LoVo (cell line): ENCODE data around the gene HLA-E.

Experiments used
- DNase-seq: peaks from one replicate; pipeline ENCODE4 v3.0.0-alpha.2; 2016; ENCODE audit warnings: low spot score

The HLA-E gene

DNA sequence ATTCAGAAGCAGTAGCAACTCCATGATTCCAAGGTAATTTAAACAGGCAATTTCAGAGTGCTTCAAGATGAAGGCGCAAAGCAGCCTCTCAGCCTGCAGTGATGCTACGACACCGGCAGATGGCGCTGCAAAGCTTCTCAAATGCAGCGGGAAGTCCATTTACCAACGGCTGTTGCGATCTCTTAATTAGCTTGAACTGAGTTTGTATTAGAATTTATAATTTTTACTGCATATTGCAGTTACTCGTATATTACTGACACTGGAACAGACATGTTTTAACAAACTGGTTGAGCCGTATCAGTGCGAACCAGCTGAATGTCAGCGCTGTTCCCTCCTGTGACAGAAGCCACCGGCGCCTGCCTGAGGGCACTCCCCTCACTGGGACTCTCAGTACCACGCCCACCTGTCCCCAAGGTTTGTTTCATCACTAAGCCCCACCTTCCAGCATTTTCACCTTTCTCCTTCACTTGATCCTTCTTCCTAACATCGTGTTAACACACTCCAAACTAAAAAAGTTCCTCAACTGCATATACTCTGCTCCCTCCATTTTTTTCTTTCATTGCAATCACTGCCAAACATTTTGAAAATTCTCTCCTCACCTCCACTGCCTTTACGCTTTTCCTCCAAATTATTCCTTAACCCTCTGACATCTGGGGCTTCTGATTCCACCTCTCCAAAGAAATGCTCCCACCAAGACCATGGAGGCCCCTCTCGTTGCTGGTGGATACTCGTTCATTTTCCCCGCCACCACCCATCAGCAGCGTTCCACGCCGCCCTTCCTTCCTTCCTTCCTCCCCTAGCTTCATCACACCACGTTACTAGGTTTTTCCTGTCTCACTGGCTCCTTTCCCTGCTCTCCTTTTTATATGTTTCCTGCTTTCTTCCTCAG lies 52.5 kb downstream of the HLA-E start:
- peak; percentile 89 for DNase-seq

GRCh38 chr6:30542404-30542725 lies 53.1 kb downstream of the HLA-E start:
- DNase-seq: no peak

GRCh38 chr6:30542915-30543314 lies 53.6 kb downstream of the HLA-E start:
- no peak for DNase-seq
